Panc1 (cell line): ENCODE data around the gene SARDH. TPM values are rescaled to one million over a fixed set of nuclear protein-coding genes. Genes with fewer than 3 reads are reported as not detected.

ENCODE experiments used
- ATAC-seq: fragments of 200-7000 bp; cut with Tn5 transposase; 2 replicates; pipeline ENCODE4 v1.9.1; 2020; ENCODE audit warnings: mild to moderate bottlenecking, moderate library complexity
- BruUV-seq: library from RNA; stranded (reverse); fragments of 400-500 nt; replicated peaks from 2 replicates; lab custom pipeline; 2021; lab: Mats Ljungman, UMichigan
- CTCF ChIA-PET: fragments of 300-600 bp; sonication (Branson Sonifier 250); formaldehyde crosslinking; loops from one replicate; lab custom pipeline; 2022; ENCODE audit warnings: antibody characterized with exemption; lab: Charles Lee
- POLR2A ChIA-PET: fragments of 300-600 bp; sonication (Branson Sonifier 250); formaldehyde crosslinking; loops from one replicate; lab custom pipeline; 2022; ENCODE audit warnings: antibody characterized with exemption; lab: Charles Lee
- DNase-seq: peaks from one replicate; pipeline ENCODE4 v3.0.0-alpha.2; 2010; ENCODE audit warnings: low read depth, low spot score
- H3K27ac ChIP-seq: 2 replicates; pipeline ENCODE4 v1.5.1; 2011; ENCODE audit warnings: mild to moderate bottlenecking, low read length, inconsistent platforms
- H3K27me3 ChIP-seq: fragments of 200-500 bp; sonication (Bioruptor generic); 2 replicates; pipeline ENCODE4 v1.6.0; 2014; ENCODE audit warnings: low read length, inconsistent platforms; ENCODE audit not compliant: control insufficient read depth, insufficient read depth
- H3K36me3 ChIP-seq: fragments of 200-500 bp; sonication (Bioruptor generic); 2 replicates; pipeline ENCODE4 v1.5.1; 2014; ENCODE audit warnings: inconsistent platforms, mild to moderate bottlenecking, low read length, moderate library complexity; ENCODE audit not compliant: control insufficient read depth, insufficient read depth
- H3K4me1 ChIP-seq: 2 replicates; pipeline ENCODE4 v1.5.1; 2011; ENCODE audit warnings: inconsistent platforms, mild to moderate bottlenecking, low read length, moderate library complexity; ENCODE audit not compliant: control insufficient read depth, insufficient read depth
- H3K4me3 ChIP-seq, 2 experiments: 2 replicates each; pipeline ENCODE4 v1.5.1; 2011 to 2012; ENCODE audit warnings: low read depth in 2 of 2, low read length in 2 of 2, mild to moderate bottlenecking in 2 of 2, inconsistent platforms in 1 of 2, moderate library complexity in 1 of 2
- H3K9me3 ChIP-seq: fragments of 200-500 bp; sonication (Bioruptor generic); 2 replicates; pipeline ENCODE4 v1.5.1; 2014; ENCODE audit warnings: low read depth, mild to moderate bottlenecking, inconsistent platforms, low read length, moderate library complexity; ENCODE audit not compliant: control insufficient read depth, insufficient read depth
- CTCF ChIP-seq: fragments of 450-650 bp; IDR thresholded peaks from 2 replicates; pipeline ENCODE4 v1.5.1; 2017; ENCODE audit warnings: mild to moderate bottlenecking
- POLR2AphosphoS5 ChIP-seq: IDR thresholded peaks from 2 replicates; pipeline ENCODE4 v1.6.1; 2012; ENCODE audit warnings: mild to moderate bottlenecking, low read depth, low read length, moderate library complexity
- REST ChIP-seq, 2 experiments: IDR thresholded peaks; 2 replicates each; pipeline ENCODE4 v1.6.1; 2011 to 2012; ENCODE audit warnings: low read depth in 2 of 2, control low read depth in 1 of 2, low read length in 1 of 2, mild to moderate bottlenecking in 1 of 2, moderate library complexity in 1 of 2; ENCODE audit not compliant: insufficient read depth in 1 of 2
- SIN3A ChIP-seq: IDR thresholded peaks from 2 replicates; pipeline ENCODE4 v1.6.1; 2012; ENCODE audit warnings: low read depth, mild to moderate bottlenecking, low read length, moderate library complexity, borderline replicate concordance; ENCODE audit not compliant: insufficient read depth
- TCF7L2 ChIP-seq: IDR thresholded peaks from 2 replicates; pipeline ENCODE4 v1.6.1; 2011; ENCODE audit warnings: mild to moderate bottlenecking, low read depth, low read length, inconsistent platforms
- in situ Hi-C: cut with HindIII; loops from 2 replicates; pipeline ENCODE4 v1.10.0; 2016; ENCODE audit warnings: low sequenced_read_pairs, low pct_unique_long_range_greater_than_20kb
- intact Hi-C: fragments of 100-400 bp; cut with micrococcal nuclease; formaldehyde crosslinking; loops from one replicate; pipeline ENCODE4 v1.10.0; 2022; ENCODE audit not compliant: unreplicated experiment
- total RNA-seq: library from RNA; stranded (reverse); gene quantifications from one replicate; pipeline ENCODE4 v1.2.1, GENCODE V29; 2021; ENCODE audit not compliant: unreplicated experiment

The SARDH gene
- total RNA-seq, 1 experiment from 2014 or later, result 0.13 TPM

GRCh38 chr9:133774799-133775198 lies 36.6 kb upstream of the SARDH start:
- ChIA-PET CTCF (no interaction called here), POLR2A (no interaction called here)
- Histone ChIP-seq H3K27me3 (no peaks in the 10 kb centered on the region), H3K4me1 (no peaks in the 10 kb centered on the region), H3K9me3 (no peaks in the 10 kb centered on the region), H3K27ac (no peak overlapping the region), H3K4me3 (no peak overlapping the region), H3K36me3 (no peaks in the 10 kb centered on the region)
- ATAC-seq, result no peak
- intact Hi-C loops, result no loop called here
- TF ChIP-seq CTCF, result no peak
- TF ChIP-seq REST (IDR thresholded peaks at IDR 0.05; ENCODE audit: insufficient read depth in 1 of 2, low read depth in 2 of 2, low read length in 1 of 2), result no peak
- no peak for TF ChIP-seq TCF7L2
- no peak for TF ChIP-seq SIN3A
- no peak for TF ChIP-seq POLR2AphosphoS5
- BruUV-seq, result no TSS peak
- DNase-seq, result no peak
- in situ Hi-C loops, result no loop called here

GRCh38 chr9:133773889-133774655 lies 35.9 kb upstream of the SARDH start:
- in situ Hi-C loops, result no loop called here
- ChIA-PET CTCF (no interaction called here), POLR2A (no interaction called here)
- H3K4me1 ChIP-seq, result no peaks in the 10 kb centered on the region
- H3K4me3 ChIP-seq, result no peak overlapping the region
- no peaks in the 10 kb centered on the region for H3K27me3 ChIP-seq
- intact Hi-C loops, result no loop called here
- H3K27ac ChIP-seq, result no peak overlapping the region
- no peaks in the 10 kb centered on the region for H3K36me3 ChIP-seq
- no peak for ATAC-seq
- no peak for TF ChIP-seq CTCF
- no peak for TF ChIP-seq SIN3A
- no peak for TF ChIP-seq POLR2AphosphoS5
- no peak for TF ChIP-seq REST (IDR thresholded peaks at IDR 0.05; ENCODE audit: insufficient read depth in 1 of 2, low read depth in 2 of 2, low read length in 1 of 2)
- TF ChIP-seq TCF7L2, result no peak
- DNase-seq, result no peak
- BruUV-seq, result no TSS peak
- no peaks in the 10 kb centered on the region for H3K9me3 ChIP-seq
